Smooth muscle cell (in vitro differentiated cells): ENCODE data around the gene VTA1. TPM values are rescaled to one million over a fixed set of nuclear protein-coding genes. Genes with fewer than 3 reads are reported as not detected.

Experiments
- DNase-seq: peaks from one replicate; lab custom pipeline; 2025; ENCODE audit not compliant: unreplicated experiment; lab: John Stamatoyannopoulos, UW
- H2AFZ ChIP-seq: fragments of 200-600 bp; sonication (generic); 2 replicates; pipeline ENCODE4 v1.6.0; 2016; ENCODE audit warnings: antibody characterized with exemption, low read depth, mild to moderate bottlenecking
- H3F3A ChIP-seq: fragments of 200-600 bp; sonication (generic); 2 replicates; pipeline ENCODE4 v1.6.0; 2017; ENCODE audit warnings: antibody characterized with exemption, low read depth
- H3K27ac ChIP-seq: fragments of 200-600 bp; sonication (generic); 2 replicates; pipeline ENCODE4 v1.5.1; 2016; ENCODE audit warnings: low read depth, mild to moderate bottlenecking
- H3K27me3 ChIP-seq: fragments of 200-600 bp; sonication (generic); 2 replicates; pipeline ENCODE4 v1.6.1; 2016; ENCODE audit warnings: low read depth, mild to moderate bottlenecking
- H3K36me3 ChIP-seq: fragments of 200-600 bp; sonication (generic); 2 replicates; pipeline ENCODE4 v1.5.1; 2016; ENCODE audit warnings: low read depth
- H3K4me1 ChIP-seq: fragments of 200-600 bp; sonication (generic); 2 replicates; pipeline ENCODE4 v1.5.1; 2016; ENCODE audit warnings: low read depth
- H3K4me2 ChIP-seq: fragments of 200-600 bp; sonication (generic); 2 replicates; pipeline ENCODE4 v1.6.0; 2016; ENCODE audit warnings: mild to moderate bottlenecking
- H3K4me3 ChIP-seq: fragments of 200-600 bp; sonication (generic); 2 replicates; pipeline ENCODE4 v1.5.1; 2016; ENCODE audit warnings: mild to moderate bottlenecking
- H3K79me2 ChIP-seq: fragments of 200-600 bp; sonication (generic); 2 replicates; pipeline ENCODE4 v1.6.0; 2016; ENCODE audit warnings: low read depth, mild to moderate bottlenecking
- H3K9ac ChIP-seq: fragments of 200-600 bp; sonication (generic); 2 replicates; pipeline ENCODE4 v1.6.0; 2016; ENCODE audit warnings: low read depth
- H3K9me3 ChIP-seq: fragments of 200-600 bp; sonication (generic); replicated peaks from 2 replicates; pipeline ENCODE4 v1.5.1; 2016; ENCODE audit warnings: low read depth
- H4K20me1 ChIP-seq: fragments of 200-600 bp; sonication (generic); 2 replicates; pipeline ENCODE4 v1.6.0; 2016; ENCODE audit warnings: low read depth
- WGBS: methylation state at CpG from one replicate; pipeline ENCODE4 v1.1.7; 2016; ENCODE audit warnings: low lambda C conversion rate; 5-methylcytosine and 5-hydroxymethylcytosine counted together
- polyA plus RNA-seq: library from polyadenylated mRNA; unstranded; fragments of >200 nt; fragmentation: Nextera tagmentation; extraction: Ambion mirVana; gene quantifications from 2 replicates; pipeline ENCODE4 v1.2.1, GENCODE V29; 2016
- total RNA-seq: library from RNA; depleted of rRNA; stranded (reverse); fragments of >200 nt; gene quantifications from 2 replicates; pipeline ENCODE4 v1.2.3, GENCODE V29; 2014
- TF ChIP-seq, protein P1 (sequence below): fragments of 200-600 bp; sonication (generic); IDR thresholded peaks from 2 replicates; pipeline ENCODE4 v1.5.1; 2017; ENCODE audit warnings: borderline replicate concordance, mild to moderate bottlenecking, antibody characterized with exemption; ENCODE audit not compliant: insufficient read depth, poor library complexity, severe bottlenecking

VTA1 gene
- total and polyA plus RNA-seq, 2 experiments from 2014 or later: 58.5 to 94.1 TPM

GRCh38 chr6:142210606-142211005, 63.5 kb downstream of the VTA1 start:
- Histone ChIP-seq H3K79me2 (no peaks in the 10 kb centered on the region), H3K9me3 (no peaks in the 10 kb centered on the region), H3K4me2 (no peak overlapping the region), H3K27me3 (no peaks in the 10 kb centered on the region), H3K36me3 (peaks cover 29% of the 10 kb centered on the region), H2AFZ (no peak overlapping the region), H3F3A (no peaks in the 10 kb centered on the region), H3K4me3 (no peak overlapping the region), H3K27ac (no peak overlapping the region), H3K4me1 (no peaks in the 10 kb centered on the region), H3K9ac (no peak overlapping the region), H4K20me1 (no peaks in the 10 kb centered on the region)
- TF ChIP-seq, protein P1, sequence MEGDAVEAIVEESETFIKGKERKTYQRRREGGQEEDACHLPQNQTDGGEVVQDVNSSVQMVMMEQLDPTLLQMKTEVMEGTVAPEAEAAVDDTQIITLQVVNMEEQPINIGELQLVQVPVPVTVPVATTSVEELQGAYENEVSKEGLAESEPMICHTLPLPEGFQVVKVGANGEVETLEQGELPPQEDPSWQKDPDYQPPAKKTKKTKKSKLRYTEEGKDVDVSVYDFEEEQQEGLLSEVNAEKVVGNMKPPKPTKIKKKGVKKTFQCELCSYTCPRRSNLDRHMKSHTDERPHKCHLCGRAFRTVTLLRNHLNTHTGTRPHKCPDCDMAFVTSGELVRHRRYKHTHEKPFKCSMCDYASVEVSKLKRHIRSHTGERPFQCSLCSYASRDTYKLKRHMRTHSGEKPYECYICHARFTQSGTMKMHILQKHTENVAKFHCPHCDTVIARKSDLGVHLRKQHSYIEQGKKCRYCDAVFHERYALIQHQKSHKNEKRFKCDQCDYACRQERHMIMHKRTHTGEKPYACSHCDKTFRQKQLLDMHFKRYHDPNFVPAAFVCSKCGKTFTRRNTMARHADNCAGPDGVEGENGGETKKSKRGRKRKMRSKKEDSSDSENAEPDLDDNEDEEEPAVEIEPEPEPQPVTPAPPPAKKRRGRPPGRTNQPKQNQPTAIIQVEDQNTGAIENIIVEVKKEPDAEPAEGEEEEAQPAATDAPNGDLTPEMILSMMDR: no peak
- 98% methylated on average over 4 of the region's 4 CpGs for WGBS
- DNase-seq: no peak

GRCh38 chr6:142213402-142213801, 66.3 kb downstream of the VTA1 start:
- DNase-seq: no peak
- Histone ChIP-seq H2AFZ (no peak overlapping the region), H3K27me3 (no peaks in the 10 kb centered on the region), H3F3A (no peaks in the 10 kb centered on the region), H3K4me2 (no peak overlapping the region), H4K20me1 (no peaks in the 10 kb centered on the region), H3K27ac (no peak overlapping the region), H3K36me3 (peaks cover 24% of the 10 kb centered on the region), H3K9ac (no peak overlapping the region), H3K79me2 (no peaks in the 10 kb centered on the region), H3K4me1 (no peaks in the 10 kb centered on the region), H3K9me3 (no peaks in the 10 kb centered on the region), H3K4me3 (no peak overlapping the region)
- TF ChIP-seq, protein P1: no peak
- 100% methylated on average over 1 of the region's 1 CpG for WGBS

- H3K4me2 ChIP-seq: no peak overlapping the region
- TF ChIP-seq, protein P1: no peak
- no peak overlapping the region for H2AFZ ChIP-seq
- H3K9ac ChIP-seq: no peak overlapping the region
- H3K79me2 ChIP-seq: no peaks in the 10 kb centered on the region
- no peak overlapping the region for H3K27ac ChIP-seq
- H3K4me3 ChIP-seq: no peak overlapping the region
- no peaks in the 10 kb centered on the region for H3K27me3 ChIP-seq
- no peaks in the 10 kb centered on the region for H3K9me3 ChIP-seq
- H3F3A ChIP-seq: no peaks in the 10 kb centered on the region
- peaks cover 7% of the 10 kb centered on the region for H3K36me3 ChIP-seq
- H3K4me1 ChIP-seq: no peaks in the 10 kb centered on the region
- no peaks in the 10 kb centered on the region for H4K20me1 ChIP-seq
- no peak for DNase-seq
- 83% methylated on average over 2 of the region's 2 CpGs for WGBS
Measured at GRCh38 chr6:142218446-142218845, 71.4 kb downstream of the VTA1 start.

- no peaks in the 10 kb centered on the region for H3K36me3 ChIP-seq
- H3K4me3 ChIP-seq: no peak overlapping the region
- 97% methylated on average over 6 of the region's 6 CpGs for WGBS
- no peaks in the 10 kb centered on the region for H4K20me1 ChIP-seq
- DNase-seq: no peak
- no peaks in the 10 kb centered on the region for H3K79me2 ChIP-seq
- no peaks in the 10 kb centered on the region for H3K27me3 ChIP-seq
- no peak overlapping the region for H2AFZ ChIP-seq
- TF ChIP-seq, protein P1: no peak
- H3K9ac ChIP-seq: no peak overlapping the region
- H3K27ac ChIP-seq: no peak overlapping the region
- H3K4me1 ChIP-seq: no peaks in the 10 kb centered on the region
- no peaks in the 10 kb centered on the region for H3K9me3 ChIP-seq
- no peak overlapping the region for H3K4me2 ChIP-seq
- no peaks in the 10 kb centered on the region for H3F3A ChIP-seq
Measured at GRCh38 chr6:142222022-142222421, 75.0 kb downstream of the VTA1 start.
